GM10847 (cell line): ENCODE measurements around the gene STX10.

Source experiments
- POLR2A ChIP-seq: IDR thresholded peaks from 2 replicates; pipeline ENCODE4 v1.6.1; 2011; ENCODE audit not compliant: insufficient read length; ENCODE audit errors: extremely low read depth

The STX10 gene

GRCh38 chr19:13127811-13128575 lies 22.2 kb downstream of the STX10 start:
- TF ChIP-seq POLR2A, result no peak

- no peak for TF ChIP-seq POLR2A
These were observed 23.1 kb downstream of the STX10 start for GRCh38 chr19:13127051-13127450.

- no peak for TF ChIP-seq POLR2A
These were observed 26.9 kb downstream of the STX10 start for GRCh38 chr19:13122980-13123957.

GRCh38 chr19:13122275-13122878 lies 27.8 kb downstream of the STX10 start:
- no peak for TF ChIP-seq POLR2A

GRCh38 chr19:13121551-13122274 lies 28.5 kb downstream of the STX10 start:
- TF ChIP-seq POLR2A, result no peak

GRCh38 chr19:13120817-13121216 lies 29.4 kb downstream of the STX10 start:
- no peak for TF ChIP-seq POLR2A

GRCh38 chr19:13120031-13120430 lies 30.1 kb downstream of the STX10 start:
- TF ChIP-seq POLR2A, result no peak

- TF ChIP-seq POLR2A, result no peak
These were observed 30.5 kb downstream of the STX10 start for GRCh38 chr19:13119627-13120026.

- TF ChIP-seq POLR2A, result peak; percentile 2
These were observed 31.6 kb downstream of the STX10 start for GRCh38 chr19:13118424-13119193.

- TF ChIP-seq POLR2A, result peak; percentile 54
These were observed 32.3 kb downstream of the STX10 start, which contains the start of gene NACC1 for GRCh38 chr19:13117772-13118423. TSS of gene NACC1 (plus strand) at chr19:13118264. CDS start at chr19:13135208, 16,944 bp downstream.

- TF ChIP-seq POLR2A, result no peak
These were observed 32.9 kb downstream of the STX10 start for GRCh38 chr19:13117176-13117771.

- TF ChIP-seq POLR2A, result peak; percentile 10
These were observed 33.6 kb downstream of the STX10 start, which contains the start of gene TRMT1 for GRCh38 chr19:13116282-13117175. TSS of gene TRMT1 (minus strand) at chr19:13116740. CDS start at chr19:13116399, 341 bp downstream.
